Mesothelial cell of epicardium (in vitro differentiated cells): ENCODE measurements around the gene ZW10. TPM values are rescaled to one million over a fixed set of nuclear protein-coding genes. Genes with fewer than 3 reads are reported as not detected.
"Not testable (repeated sequence)": the region's sequence is repeated elsewhere in the genome, so short reads cannot be mapped to it uniquely, and the experiment has no call there.

Experiments
- DNase-seq, 2 experiments: peaks; one replicate each; pipeline ENCODE4 v3.0.0; 2021; ENCODE audit warnings: low spot score in 2 of 2; ENCODE audit not compliant: unreplicated experiment in 2 of 2
- H3K27ac Mint-ChIP-seq: 2 replicates; pipeline ENCODE4 v1.8.0; 2021; ENCODE audit warnings: mixed read lengths
- H3K27me3 Mint-ChIP-seq: 2 replicates; pipeline ENCODE4 v1.8.0; 2021; ENCODE audit warnings: low read depth, mixed read lengths
- H3K36me3 Mint-ChIP-seq: 2 replicates; pipeline ENCODE4 v1.8.0; 2021; ENCODE audit warnings: mixed read lengths
- H3K4me1 Mint-ChIP-seq: 2 replicates; pipeline ENCODE4 v1.8.0; 2021; ENCODE audit warnings: mixed read lengths
- H3K4me3 Mint-ChIP-seq: 2 replicates; pipeline ENCODE4 v1.8.0; 2021; ENCODE audit warnings: mild to moderate bottlenecking, moderate library complexity, mixed read lengths
- H3K9me3 Mint-ChIP-seq: 2 replicates; pipeline ENCODE4 v1.8.0; 2021; ENCODE audit warnings: mixed read lengths
- total RNA-seq: library from RNA; stranded (reverse); gene quantifications from 3 replicates; pipeline ENCODE4 v1.2.1, GENCODE V29; 2021
- TF ChIP-seq, protein P1 (sequence below): fragments of 200-600 bp; sonication (generic); IDR thresholded peaks from one replicate; pipeline ENCODE4 v1.5.0; 2021; ENCODE audit warnings: antibody characterized with exemption; ENCODE audit not compliant: unreplicated experiment

ZW10 gene
- total RNA-seq, 1 donor from 2014 or later = 18.7 TPM

- Mint-ChIP-seq H3K27me3 (peaks cover 22% of the 10 kb centered on the region), H3K4me3 (peak overlapping the region; percentile 99), H3K9me3 (no peaks in the 10 kb centered on the region), H3K27ac (no peak overlapping the region), H3K36me3 (peaks cover 3% of the 10 kb centered on the region), H3K4me1 (peaks cover 24% of the 10 kb centered on the region)
- DNase-seq = no peak
- TF ChIP-seq, protein P1, sequence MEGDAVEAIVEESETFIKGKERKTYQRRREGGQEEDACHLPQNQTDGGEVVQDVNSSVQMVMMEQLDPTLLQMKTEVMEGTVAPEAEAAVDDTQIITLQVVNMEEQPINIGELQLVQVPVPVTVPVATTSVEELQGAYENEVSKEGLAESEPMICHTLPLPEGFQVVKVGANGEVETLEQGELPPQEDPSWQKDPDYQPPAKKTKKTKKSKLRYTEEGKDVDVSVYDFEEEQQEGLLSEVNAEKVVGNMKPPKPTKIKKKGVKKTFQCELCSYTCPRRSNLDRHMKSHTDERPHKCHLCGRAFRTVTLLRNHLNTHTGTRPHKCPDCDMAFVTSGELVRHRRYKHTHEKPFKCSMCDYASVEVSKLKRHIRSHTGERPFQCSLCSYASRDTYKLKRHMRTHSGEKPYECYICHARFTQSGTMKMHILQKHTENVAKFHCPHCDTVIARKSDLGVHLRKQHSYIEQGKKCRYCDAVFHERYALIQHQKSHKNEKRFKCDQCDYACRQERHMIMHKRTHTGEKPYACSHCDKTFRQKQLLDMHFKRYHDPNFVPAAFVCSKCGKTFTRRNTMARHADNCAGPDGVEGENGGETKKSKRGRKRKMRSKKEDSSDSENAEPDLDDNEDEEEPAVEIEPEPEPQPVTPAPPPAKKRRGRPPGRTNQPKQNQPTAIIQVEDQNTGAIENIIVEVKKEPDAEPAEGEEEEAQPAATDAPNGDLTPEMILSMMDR = no peak
Measured at GRCh38 chr11:113774174-113774503, 647 bp upstream of the ZW10 start.

DNA sequence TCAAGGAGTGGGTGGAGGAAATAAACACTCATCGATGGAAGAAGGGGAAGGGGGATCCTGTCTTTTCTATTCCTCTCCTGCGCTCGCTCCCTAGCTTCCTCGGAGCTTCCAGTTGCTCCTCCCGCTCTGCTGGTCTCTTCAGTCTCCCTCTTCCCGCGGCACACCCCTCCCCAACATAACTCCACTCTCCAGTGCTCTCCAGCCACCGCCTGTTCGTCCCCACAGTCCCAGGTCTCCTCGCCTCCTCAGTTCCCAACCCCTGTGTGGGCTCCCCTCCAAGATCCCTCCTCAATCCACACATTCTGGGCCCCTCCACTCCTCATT, 438 bp downstream of the ZW10 start:
- Mint-ChIP-seq H3K27ac (peak overlapping the region; percentile 98), H3K4me1 (peaks cover 21% of the 10 kb centered on the region), H3K4me3 (peak overlapping the region; percentile 99), H3K36me3 (peaks cover 8% of the 10 kb centered on the region), H3K27me3 (peaks cover 22% of the 10 kb centered on the region), H3K9me3 (no peaks in the 10 kb centered on the region)
- DNase-seq = no peak
- TF ChIP-seq, protein P1 = no peak

- H3K27ac Mint-ChIP-seq = peak overlapping the region; percentile 44
Measured at GRCh38 chr11:113771964-113772363, 1.5 kb downstream of the ZW10 start.

GRCh38 chr11:113764527-113765219, 8.8 kb downstream of the ZW10 start:
- Mint-ChIP-seq H3K4me1 (no peaks in the 10 kb centered on the region), H3K4me3 (no peak overlapping the region), H3K27me3 (no peaks in the 10 kb centered on the region), H3K27ac (peak overlapping the region; percentile 4), H3K9me3 (peaks cover 13% of the 10 kb centered on the region), H3K36me3 (peaks cover 51% of the 10 kb centered on the region)
- DNase-seq = no peak
- TF ChIP-seq, protein P1 = no peak

More at GRCh38 chr11:113771964-113772363, 1.5 kb downstream of the ZW10 start:
- peaks cover 16% of the 10 kb centered on the region for H3K27me3 Mint-ChIP-seq
- peaks cover 15% of the 10 kb centered on the region for H3K4me1 Mint-ChIP-seq
- H3K36me3 Mint-ChIP-seq = peaks cover 16% of the 10 kb centered on the region
- TF ChIP-seq, protein P1 = no peak
- peak overlapping the region; percentile 99 for H3K4me3 Mint-ChIP-seq
- H3K9me3 Mint-ChIP-seq = no peaks in the 10 kb centered on the region
- DNase-seq = no peak

DNA sequence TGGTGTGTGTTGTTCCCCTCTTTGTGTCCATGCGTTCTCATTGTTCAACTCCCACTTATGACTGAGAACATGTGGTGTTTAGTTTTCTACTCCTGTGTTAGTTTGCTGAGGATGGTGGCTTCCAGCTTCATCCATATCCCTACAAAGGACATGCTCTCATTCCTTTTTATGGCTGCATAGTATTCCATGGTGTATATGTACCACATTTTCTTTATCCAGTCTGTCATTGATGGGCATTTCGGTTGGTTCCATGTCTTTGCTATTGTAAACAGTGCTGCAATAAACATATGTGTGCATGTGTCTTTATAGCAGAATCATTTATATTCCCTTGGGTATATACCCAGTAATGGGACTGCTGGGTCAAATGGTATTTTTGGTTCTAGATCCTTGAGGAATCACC, 10.5 kb downstream of the ZW10 start:
- H3K9me3 Mint-ChIP-seq = peaks cover 13% of the 10 kb centered on the region
- not testable (repeated sequence) for DNase-seq, H3K27me3 Mint-ChIP-seq, H3K4me1 Mint-ChIP-seq, H3K27ac Mint-ChIP-seq, H3K4me3 Mint-ChIP-seq
- H3K36me3 Mint-ChIP-seq = peaks cover 61% of the 10 kb centered on the region

DNA sequence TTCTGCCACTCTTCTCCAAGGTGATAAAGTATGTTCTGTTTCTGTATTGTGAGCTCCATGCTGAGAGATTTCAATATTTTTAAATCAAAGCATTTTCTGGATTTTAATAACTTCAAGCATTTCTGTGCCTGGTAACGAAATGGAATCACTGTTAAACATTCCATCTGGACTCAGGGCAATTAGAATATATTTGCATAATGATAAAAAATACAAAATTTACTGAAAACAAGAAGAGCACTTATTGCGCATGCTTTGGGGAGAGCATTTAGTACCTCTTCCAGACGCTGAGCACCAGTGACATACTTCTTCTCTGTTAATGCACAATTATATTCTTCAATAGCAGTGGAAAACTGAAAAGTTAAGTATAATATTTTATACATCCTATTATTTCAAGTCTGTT, 13.3 kb downstream of the ZW10 start:
- no peak for DNase-seq
- H3K4me3 Mint-ChIP-seq = no peak overlapping the region
- H3K27ac Mint-ChIP-seq = no peak overlapping the region
- H3K36me3 Mint-ChIP-seq = peaks cover 66% of the 10 kb centered on the region
- H3K4me1 Mint-ChIP-seq = no peaks in the 10 kb centered on the region
- peaks cover 16% of the 10 kb centered on the region for H3K9me3 Mint-ChIP-seq
- no peaks in the 10 kb centered on the region for H3K27me3 Mint-ChIP-seq
- TF ChIP-seq, protein P1 = no peak
